ENCODE data around the gene GPR150.

Gene GPR150

DNA sequence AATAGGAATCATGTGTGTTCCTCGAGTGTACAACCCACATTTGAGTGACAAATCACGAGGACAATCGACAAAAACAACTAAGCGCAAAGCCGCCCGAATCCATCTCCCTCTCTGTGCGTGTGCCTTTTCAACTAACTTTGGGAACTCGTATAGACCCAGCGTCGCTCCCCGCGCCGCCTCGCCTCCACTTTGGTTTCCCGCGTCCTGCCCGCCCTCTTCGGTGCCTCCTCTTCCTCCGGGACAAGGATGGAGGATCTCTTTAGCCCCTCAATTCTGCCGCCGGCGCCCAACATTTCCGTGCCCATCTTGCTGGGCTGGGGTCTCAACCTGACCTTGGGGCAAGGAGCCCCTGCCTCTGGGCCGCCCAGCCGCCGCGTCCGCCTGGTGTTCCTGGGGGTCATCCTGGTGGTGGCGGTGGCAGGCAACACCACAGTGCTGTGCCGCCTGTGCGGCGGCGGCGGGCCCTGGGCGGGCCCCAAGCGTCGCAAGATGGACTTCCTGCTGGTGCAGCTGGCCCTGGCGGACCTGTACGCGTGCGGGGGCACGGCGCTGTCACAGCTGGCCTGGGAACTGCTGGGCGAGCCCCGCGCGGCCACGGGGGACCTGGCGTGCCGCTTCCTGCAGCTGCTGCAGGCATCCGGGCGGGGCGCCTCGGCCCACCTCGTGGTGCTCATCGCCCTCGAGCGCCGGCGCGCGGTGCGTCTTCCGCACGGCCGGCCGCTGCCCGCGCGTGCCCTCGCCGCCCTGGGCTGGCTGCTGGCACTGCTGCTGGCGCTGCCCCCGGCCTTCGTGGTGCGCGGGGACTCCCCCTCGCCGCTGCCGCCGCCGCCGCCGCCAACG lies at the start of gene GPR150:
TSS of gene GPR150 (plus strand) at position 58 of the 840 bp plus-strand sequence. CDS start at position 247, 189 bp downstream.
- peak; percentile 62 for DNase-seq (ENCODE audit: low spot score)

GRCh38 chr5:95572016-95572415 lies 47.9 kb upstream of the GPR150 start:
- DNase-seq (ENCODE audit: low spot score), result no peak

GRCh38 chr5:95581576-95581975 lies 38.3 kb upstream of the GPR150 start:
- peak; percentile 23 for DNase-seq (ENCODE audit: low spot score)

DNA sequence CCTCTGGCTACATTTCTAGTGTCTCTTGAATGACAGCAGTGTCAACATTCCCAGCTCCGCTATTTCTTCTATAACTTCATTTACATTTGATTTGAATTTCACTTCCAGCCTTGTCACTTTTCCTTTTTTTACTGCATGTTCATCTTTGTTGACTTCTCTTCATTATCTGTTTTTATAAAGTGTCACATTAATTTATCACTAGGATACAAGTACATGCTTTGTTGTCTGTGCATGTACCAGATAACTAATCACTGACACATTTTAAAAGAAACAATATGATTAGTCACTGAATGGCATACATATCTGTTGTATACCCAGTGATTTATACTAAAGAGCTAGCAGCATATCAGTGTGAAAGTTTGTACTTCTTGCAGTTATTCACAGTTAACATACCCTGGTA lies 35.9 kb upstream of the GPR150 start:
- no peak for DNase-seq (ENCODE audit: low spot score)

- no peak for DNase-seq (ENCODE audit: low spot score)
These were observed 29.0 kb upstream of the GPR150 start for GRCh38 chr5:95590880-95591279.

- no peak for DNase-seq (ENCODE audit: low spot score)
These were observed 28.4 kb upstream of the GPR150 start for GRCh38 chr5:95591490-95591901.

DNA sequence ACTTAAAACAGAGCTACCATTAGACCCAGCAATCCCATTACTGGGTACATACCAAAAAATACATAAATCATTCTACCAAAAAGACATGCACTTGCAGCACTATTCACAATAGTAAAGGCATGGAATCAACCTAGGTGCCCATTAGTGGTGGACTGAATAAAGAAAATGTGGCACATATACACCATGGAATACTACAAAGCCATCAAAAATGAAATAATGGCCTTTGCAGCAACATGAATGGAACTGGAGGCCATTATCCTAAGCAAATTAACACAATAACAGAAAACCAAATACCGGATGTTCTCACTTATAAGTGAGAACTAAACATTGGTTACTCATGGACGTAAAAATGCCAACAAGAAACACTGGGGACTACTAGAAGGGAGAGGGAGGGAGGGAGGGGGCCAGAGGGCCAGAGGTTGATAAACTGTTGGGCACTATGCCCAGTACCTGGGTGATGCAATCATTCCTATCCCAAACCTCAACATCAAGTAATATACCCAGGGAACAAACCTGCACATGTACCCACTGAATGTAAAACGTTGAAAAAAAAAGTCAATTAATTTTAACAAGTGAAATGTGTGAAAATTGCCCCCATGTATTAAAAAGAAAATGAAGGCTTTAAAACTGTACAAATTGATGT lies 24.5 kb upstream of the GPR150 start:
- DNase-seq (ENCODE audit: low spot score), result no peak

GRCh38 chr5:95599252-95599651 lies 20.6 kb upstream of the GPR150 start:
- no peak for DNase-seq (ENCODE audit: low spot score)

DNA sequence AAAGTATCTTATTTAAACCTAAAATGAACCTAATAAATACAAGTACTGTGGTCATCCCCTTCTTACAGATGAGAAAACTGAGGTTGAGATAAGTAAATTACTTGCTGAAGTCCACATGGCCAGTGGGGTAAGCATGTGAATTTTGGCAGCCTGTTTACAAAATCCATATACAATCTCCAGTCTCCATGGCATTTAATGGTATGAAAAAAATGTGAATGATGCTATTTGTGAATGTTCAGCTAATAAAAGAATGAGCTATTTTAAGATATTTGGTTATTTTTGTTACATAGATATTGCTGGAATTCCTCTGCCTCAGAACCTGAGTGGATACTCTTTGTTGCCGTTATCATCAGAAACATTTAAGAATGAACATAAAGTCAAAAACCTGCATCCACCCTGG lies 19.3 kb upstream of the GPR150 start:
- DNase-seq (ENCODE audit: low spot score), result no peak

DNA sequence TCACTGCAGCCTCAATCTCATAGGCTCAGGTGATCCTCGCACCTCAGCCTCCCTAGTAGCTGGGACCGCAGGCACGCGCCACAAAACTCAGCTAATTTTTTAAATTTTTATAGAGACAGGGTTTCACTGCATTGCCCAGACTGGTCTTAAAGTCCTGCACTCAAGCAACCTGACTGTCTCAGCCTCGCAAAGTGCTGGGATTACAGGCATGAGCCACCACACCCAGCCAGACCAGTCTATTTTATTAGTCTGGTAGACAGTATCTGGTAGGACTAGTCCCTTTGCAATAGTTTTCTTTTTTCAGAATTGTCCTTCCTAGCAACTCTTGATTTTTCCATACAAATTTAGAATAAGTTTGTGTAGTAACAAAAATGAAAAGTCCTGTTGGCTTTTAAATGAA lies 14.1 kb upstream of the GPR150 start:
- DNase-seq (ENCODE audit: low spot score), result no peak

DNA sequence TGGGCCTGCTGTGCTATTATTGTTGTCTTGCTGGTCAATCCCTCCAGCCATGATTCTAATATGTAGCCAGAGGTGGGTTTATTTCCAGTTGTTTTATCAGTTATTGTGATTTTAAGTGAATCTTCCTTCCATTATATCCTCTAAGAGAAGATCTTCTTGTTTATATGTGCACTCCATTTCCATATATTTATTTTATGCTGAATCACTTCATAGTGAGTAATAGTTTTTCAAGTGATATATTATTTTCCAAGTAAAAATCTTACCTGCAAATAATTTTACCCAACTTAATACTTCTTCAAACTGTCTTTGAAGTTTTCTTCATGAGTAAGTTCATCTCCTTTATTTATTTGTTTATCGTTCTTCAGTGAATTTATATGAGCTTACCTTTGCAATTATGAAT lies 13.5 kb upstream of the GPR150 start:
- DNase-seq (ENCODE audit: low spot score), result no peak

DNA sequence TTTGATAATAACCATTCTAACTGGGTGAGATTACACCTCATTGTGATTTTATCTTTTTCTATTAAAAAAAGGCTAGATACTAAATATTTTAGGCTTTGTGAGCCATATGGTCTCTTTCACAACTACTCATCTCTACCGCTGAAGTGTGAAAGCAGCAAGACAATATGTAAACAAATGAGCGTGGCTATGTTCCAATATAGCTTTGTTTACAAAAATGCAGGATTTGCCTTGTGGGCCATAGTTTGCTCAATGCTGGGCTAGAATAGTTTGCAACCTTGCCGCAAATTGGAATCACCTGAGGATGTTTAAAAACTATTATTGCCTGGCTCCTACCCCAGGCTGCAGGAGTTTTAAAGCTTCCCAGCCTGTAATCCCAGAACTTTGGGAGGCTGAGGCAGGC lies 10.2 kb upstream of the GPR150 start:
- no peak for DNase-seq (ENCODE audit: low spot score)

GRCh38 chr5:95610546-95610945 lies 9.3 kb upstream of the GPR150 start:
- DNase-seq (ENCODE audit: low spot score), result no peak

DNA sequence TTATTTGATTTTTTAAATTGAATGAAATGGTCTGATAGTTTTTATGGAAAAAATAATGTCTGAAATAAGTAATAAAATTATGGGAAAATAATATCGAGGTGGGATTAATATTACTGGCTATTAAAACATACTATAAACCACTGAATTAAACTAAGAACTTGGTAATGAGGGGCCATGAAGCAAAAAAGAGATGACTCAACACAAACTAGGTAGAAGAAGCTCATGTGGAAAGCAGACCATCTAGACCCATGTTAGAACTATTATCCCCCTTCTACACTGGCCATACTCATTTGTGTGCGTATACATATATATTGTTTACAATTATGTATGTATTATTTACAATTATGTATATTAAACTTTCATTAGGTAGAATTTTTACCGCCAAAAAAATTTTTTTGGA lies 8.5 kb upstream of the GPR150 start:
- DNase-seq (ENCODE audit: low spot score), result no peak

- no peak for DNase-seq (ENCODE audit: low spot score)
These were observed 6.4 kb upstream of the GPR150 start for GRCh38 chr5:95613514-95613913.

- DNase-seq (ENCODE audit: low spot score), result no peak
These were observed 4.8 kb upstream of the GPR150 start for GRCh38 chr5:95615164-95615467.

DNA sequence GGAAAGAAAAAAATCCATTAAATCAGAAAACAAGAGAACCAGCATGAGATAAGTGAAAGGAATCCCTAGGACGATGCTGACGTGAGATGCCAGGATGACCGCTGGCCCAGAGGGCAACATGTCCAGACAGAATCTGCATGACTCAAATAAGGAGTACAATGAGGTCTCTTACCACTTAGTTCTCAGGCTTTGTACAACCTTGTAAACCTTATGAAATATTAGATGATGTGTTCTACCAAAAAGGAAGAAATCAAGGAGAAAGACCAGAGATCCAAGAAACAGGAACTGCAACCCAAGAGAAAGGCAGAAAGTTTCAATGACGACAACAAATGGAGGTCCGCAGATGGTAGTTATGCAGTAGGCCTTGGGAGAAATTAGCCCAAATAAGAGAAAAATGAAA lies 2.8 kb upstream of the GPR150 start:
- no peak for DNase-seq (ENCODE audit: low spot score)

GRCh38 chr5:95619096-95619495 lies 791 bp upstream of the GPR150 start:
- DNase-seq (ENCODE audit: low spot score), result peak; percentile 18

GRCh38 chr5:95619514-95620029 lies 315 bp upstream of the GPR150 start:
- no peak for DNase-seq (ENCODE audit: low spot score)

DNA sequence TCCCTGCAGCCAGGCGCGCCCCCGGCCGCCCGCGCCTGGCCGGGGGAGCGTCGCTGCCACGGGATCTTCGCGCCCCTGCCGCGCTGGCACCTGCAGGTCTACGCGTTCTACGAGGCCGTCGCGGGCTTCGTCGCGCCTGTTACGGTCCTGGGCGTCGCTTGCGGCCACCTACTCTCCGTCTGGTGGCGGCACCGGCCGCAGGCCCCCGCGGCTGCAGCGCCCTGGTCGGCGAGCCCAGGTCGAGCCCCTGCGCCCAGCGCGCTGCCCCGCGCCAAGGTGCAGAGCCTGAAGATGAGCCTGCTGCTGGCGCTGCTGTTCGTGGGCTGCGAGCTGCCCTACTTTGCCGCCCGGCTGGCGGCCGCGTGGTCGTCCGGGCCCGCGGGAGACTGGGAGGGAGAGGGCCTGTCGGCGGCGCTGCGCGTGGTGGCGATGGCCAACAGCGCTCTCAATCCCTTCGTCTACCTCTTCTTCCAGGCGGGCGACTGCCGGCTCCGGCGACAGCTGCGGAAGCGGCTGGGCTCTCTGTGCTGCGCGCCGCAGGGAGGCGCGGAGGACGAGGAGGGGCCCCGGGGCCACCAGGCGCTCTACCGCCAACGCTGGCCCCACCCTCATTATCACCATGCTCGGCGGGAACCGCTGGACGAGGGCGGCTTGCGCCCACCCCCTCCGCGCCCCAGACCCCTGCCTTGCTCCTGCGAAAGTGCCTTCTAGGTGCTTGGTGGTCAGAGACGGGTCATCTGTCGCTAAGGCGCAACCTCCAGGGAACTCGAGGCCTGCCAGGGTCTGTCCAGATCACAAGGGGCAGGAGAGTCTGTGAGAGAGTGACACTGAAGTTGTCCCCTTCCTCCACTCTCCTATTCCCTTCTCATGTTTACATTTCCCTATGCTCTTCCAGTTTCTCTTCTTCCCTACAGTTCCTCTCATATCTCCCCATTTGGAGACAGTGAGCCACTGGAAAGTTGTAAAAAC lies 1.3 kb downstream of the GPR150 start:
- DNase-seq (ENCODE audit: low spot score), result peak; percentile 7

DNA sequence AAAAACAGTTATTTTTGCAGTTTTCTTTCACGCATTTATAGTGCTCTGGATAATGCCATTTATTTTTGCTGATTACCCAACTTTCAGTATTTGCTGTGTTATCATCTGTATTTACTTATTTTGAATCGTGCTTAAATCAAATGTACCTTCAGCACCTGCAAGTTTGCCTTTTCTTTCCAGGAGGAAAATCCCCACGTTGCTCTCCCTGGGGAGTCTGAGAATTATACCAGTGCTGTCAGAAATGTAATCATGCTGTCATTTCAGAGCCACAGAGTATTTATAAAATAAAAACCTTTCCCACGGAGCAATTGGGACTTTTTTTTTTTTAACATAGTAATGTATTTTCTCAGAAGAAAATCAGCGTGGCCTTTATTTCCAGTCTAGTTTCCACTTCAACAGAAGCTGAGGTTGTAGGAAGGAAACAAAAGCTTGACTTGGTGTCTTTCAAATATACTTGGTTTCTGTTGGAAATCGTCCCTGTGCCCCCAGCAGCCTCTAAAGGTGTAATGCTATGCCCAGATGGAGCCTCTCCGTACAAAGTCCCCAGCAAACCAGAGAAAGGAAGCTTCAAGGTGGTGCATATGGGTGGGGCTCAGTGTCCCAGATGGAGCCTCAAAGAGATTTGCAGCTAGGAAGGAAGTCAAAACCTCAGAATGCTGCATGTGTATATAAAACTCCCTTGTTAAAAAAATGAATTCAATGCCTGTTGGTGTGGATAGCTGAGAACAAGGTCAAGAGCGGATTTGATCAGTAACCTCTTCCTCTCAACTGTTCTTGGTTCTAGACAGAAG lies 2.1 kb downstream of the GPR150 start:
- no peak for DNase-seq (ENCODE audit: low spot score)

GRCh38 chr5:95623706-95624105 lies 3.8 kb downstream of the GPR150 start:
- DNase-seq (ENCODE audit: low spot score), result no peak
